Measurements from ENCODE around the gene KRTAP10-7.
"Not testable (repeated sequence)": the region's sequence is repeated elsewhere in the genome, so short reads cannot be mapped to it uniquely, and the experiment has no call there.

GRCh38 chr21:44627181-44627822 lies 26.9 kb downstream of the KRTAP10-7 start:
- not testable (repeated sequence) for TF ChIP-seq CTCF, POLR2A (IDR thresholded peaks at IDR 0.05)
